Neural cell (in vitro differentiated cells): ENCODE results near the gene SCN8A.

Experiments used
- CTCF ChIP-seq: fragments of 450-650 bp; IDR thresholded peaks from 2 replicates; pipeline ENCODE4 v1.5.1; 2014; ENCODE audit warnings: antibody characterized with exemption, mild to moderate bottlenecking, moderate library complexity; ENCODE audit not compliant: poor library complexity, severe bottlenecking
- EP300 ChIP-seq: fragments of 450-650 bp; conservative IDR thresholded peaks from 2 replicates; pipeline ENCODE4 v1.6.1; 2014; ENCODE audit warnings: antibody characterized with exemption, mild to moderate bottlenecking, moderate library complexity; ENCODE audit not compliant: poor library complexity, severe bottlenecking
- EZH2 ChIP-seq: fragments of 200-600, 300-800 bp; shearing (Covaris generic), sonication (generic); IDR thresholded peaks from 2 replicates; pipeline ENCODE4 v1.6.1; 2014; ENCODE audit warnings: antibody characterized with exemption, low read length, borderline replicate concordance, mild to moderate bottlenecking; ENCODE audit not compliant: insufficient read depth, poor library complexity, severe bottlenecking
- MXI1 ChIP-seq: fragments of 450-650 bp; conservative IDR thresholded peaks from 2 replicates; pipeline ENCODE4 v1.6.1; 2014; ENCODE audit warnings: antibody characterized with exemption, mild to moderate bottlenecking; ENCODE audit not compliant: poor library complexity, severe bottlenecking
- POLR2AphosphoS5 ChIP-seq: IDR thresholded peaks from 2 replicates; pipeline ENCODE4 v1.6.1; 2012
- TAF1 ChIP-seq: IDR thresholded peaks from 2 replicates; pipeline ENCODE4 v1.6.1; 2012; ENCODE audit warnings: low read depth
- TF ChIP-seq, protein P1 (sequence below): IDR thresholded peaks from 2 replicates; pipeline ENCODE4 v1.6.1; 2012; ENCODE audit warnings: borderline replicate concordance

- no peak for TF ChIP-seq CTCF
- no peak for TF ChIP-seq POLR2AphosphoS5
- TF ChIP-seq MXI1, result no peak
- no peak for TF ChIP-seq EZH2
- TF ChIP-seq, protein P1, sequence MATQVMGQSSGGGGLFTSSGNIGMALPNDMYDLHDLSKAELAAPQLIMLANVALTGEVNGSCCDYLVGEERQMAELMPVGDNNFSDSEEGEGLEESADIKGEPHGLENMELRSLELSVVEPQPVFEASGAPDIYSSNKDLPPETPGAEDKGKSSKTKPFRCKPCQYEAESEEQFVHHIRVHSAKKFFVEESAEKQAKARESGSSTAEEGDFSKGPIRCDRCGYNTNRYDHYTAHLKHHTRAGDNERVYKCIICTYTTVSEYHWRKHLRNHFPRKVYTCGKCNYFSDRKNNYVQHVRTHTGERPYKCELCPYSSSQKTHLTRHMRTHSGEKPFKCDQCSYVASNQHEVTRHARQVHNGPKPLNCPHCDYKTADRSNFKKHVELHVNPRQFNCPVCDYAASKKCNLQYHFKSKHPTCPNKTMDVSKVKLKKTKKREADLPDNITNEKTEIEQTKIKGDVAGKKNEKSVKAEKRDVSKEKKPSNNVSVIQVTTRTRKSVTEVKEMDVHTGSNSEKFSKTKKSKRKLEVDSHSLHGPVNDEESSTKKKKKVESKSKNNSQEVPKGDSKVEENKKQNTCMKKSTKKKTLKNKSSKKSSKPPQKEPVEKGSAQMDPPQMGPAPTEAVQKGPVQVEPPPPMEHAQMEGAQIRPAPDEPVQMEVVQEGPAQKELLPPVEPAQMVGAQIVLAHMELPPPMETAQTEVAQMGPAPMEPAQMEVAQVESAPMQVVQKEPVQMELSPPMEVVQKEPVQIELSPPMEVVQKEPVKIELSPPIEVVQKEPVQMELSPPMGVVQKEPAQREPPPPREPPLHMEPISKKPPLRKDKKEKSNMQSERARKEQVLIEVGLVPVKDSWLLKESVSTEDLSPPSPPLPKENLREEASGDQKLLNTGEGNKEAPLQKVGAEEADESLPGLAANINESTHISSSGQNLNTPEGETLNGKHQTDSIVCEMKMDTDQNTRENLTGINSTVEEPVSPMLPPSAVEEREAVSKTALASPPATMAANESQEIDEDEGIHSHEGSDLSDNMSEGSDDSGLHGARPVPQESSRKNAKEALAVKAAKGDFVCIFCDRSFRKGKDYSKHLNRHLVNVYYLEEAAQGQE, result no peak
- no peak for TF ChIP-seq EP300
- TF ChIP-seq TAF1, result no peak
Observed at GRCh38 chr12:51548241-51548640, 42.8 kb upstream of the SCN8A start.
